SK-N-SH treated with all-trans-retinoic acid at 6 μM for 48 hours (cell line): ENCODE measurements around the gene EXOSC2.

Experiments
- ARNTL ChIP-seq: fragments of 450-650 bp; formaldehyde crosslinking; IDR thresholded peaks from 2 replicates; pipeline ENCODE4 v1.5.0; 2020; ENCODE audit warnings: low read depth, mild to moderate bottlenecking, moderate library complexity, borderline replicate concordance
- ESRRG ChIP-seq: fragments of 250-450 bp; sonication (Bioruptor Pico); IDR thresholded peaks from 2 replicates; pipeline ENCODE4 v1.6.1; 2021; ENCODE audit warnings: mild to moderate bottlenecking
- PATZ1 ChIP-seq: fragments of 250-450 bp; sonication (Bioruptor Pico); IDR thresholded peaks from 2 replicates; pipeline ENCODE4 v1.8.0; 2020; ENCODE audit warnings: mild to moderate bottlenecking, moderate library complexity, borderline replicate concordance
- SNAI2 ChIP-seq: fragments of 250-450 bp; sonication (Bioruptor Pico); IDR thresholded peaks from 2 replicates; pipeline ENCODE4 v1.5.0; 2020; ENCODE audit warnings: mild to moderate bottlenecking, moderate library complexity
- TSHZ2 ChIP-seq: fragments of 250-450 bp; sonication (Bioruptor Pico); IDR thresholded peaks from 2 replicates; pipeline ENCODE4 v1.5.0; 2020; ENCODE audit warnings: mild to moderate bottlenecking, moderate library complexity
- ZC3H10 ChIP-seq: fragments of 250-450 bp; sonication (Bioruptor Pico); IDR thresholded peaks from 2 replicates; pipeline ENCODE4 v1.5.1; 2021; ENCODE audit warnings: mild to moderate bottlenecking, moderate library complexity
- ZFP30 ChIP-seq: fragments of 450-650 bp; formaldehyde crosslinking; IDR thresholded peaks from 2 replicates; pipeline ENCODE4 v1.5.0; 2022; ENCODE audit warnings: mild to moderate bottlenecking, moderate library complexity
- ZNF565 ChIP-seq: fragments of 450-650 bp; formaldehyde crosslinking; conservative IDR thresholded peaks from 2 replicates; pipeline ENCODE4 v1.5.0; 2020; ENCODE audit warnings: low read depth, mild to moderate bottlenecking, moderate library complexity
- ZNF8 ChIP-seq: fragments of 450-650 bp; formaldehyde crosslinking; IDR thresholded peaks from 2 replicates; pipeline ENCODE4 v1.5.0; 2020; ENCODE audit warnings: mild to moderate bottlenecking, moderate library complexity
- TF ChIP-seq, protein P1 (sequence below): fragments of 250-450 bp; sonication (Bioruptor Pico); IDR thresholded peaks from 2 replicates; pipeline ENCODE4 v1.8.0; 2021; ENCODE audit warnings: low read depth, mild to moderate bottlenecking, moderate library complexity, borderline replicate concordance

DNA sequence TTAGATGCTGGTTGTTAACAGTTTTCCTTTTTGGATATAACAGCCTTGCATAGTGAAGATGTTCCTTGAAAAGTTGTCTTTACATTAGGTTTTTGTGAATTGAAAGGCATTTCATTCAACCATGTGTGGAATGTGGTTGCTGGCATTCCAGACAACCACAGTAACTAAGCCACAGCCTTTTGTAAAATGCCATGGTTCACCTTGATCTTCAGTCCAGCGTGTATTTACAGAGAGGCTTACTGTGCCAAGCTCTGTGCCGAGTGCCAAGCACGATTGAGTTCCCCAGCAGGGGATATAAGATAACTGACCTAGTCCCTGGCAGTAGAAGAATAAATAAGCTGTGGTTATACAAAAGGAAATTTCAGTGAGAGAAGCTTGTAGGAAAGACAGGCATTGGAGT lies 4.9 kb downstream of the EXOSC2 start:
- no peak for TF ChIP-seq SNAI2 (CRISPR knock-in tag)
- no peak for TF ChIP-seq TSHZ2
- TF ChIP-seq PATZ1 (CRISPR knock-in tag), result no peak
- TF ChIP-seq ZNF565, result no peak
- TF ChIP-seq ESRRG (CRISPR knock-in tag), result no peak
- TF ChIP-seq ZC3H10 (CRISPR knock-in tag), result no peak
- TF ChIP-seq ARNTL (CRISPR knock-in tag), result no peak
- TF ChIP-seq, protein P1, sequence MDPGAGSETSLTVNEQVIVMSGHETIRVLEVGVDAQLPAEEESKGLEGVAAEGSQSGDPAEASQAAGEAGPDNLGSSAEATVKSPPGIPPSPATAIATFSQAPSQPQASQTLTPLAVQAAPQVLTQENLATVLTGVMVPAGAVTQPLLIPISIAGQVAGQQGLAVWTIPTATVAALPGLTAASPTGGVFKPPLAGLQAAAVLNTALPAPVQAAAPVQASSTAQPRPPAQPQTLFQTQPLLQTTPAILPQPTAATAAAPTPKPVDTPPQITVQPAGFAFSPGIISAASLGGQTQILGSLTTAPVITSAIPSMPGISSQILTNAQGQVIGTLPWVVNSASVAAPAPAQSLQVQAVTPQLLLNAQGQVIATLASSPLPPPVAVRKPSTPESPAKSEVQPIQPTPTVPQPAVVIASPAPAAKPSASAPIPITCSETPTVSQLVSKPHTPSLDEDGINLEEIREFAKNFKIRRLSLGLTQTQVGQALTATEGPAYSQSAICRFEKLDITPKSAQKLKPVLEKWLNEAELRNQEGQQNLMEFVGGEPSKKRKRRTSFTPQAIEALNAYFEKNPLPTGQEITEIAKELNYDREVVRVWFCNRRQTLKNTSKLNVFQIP (CRISPR knock-in tag), result no peak
- TF ChIP-seq ZFP30 (CRISPR knock-in tag), result no peak
- no peak for TF ChIP-seq ZNF8 (CRISPR knock-in tag)
